ENCODE results near the gene SCYGR8.

The SCYGR8 gene

DNA sequence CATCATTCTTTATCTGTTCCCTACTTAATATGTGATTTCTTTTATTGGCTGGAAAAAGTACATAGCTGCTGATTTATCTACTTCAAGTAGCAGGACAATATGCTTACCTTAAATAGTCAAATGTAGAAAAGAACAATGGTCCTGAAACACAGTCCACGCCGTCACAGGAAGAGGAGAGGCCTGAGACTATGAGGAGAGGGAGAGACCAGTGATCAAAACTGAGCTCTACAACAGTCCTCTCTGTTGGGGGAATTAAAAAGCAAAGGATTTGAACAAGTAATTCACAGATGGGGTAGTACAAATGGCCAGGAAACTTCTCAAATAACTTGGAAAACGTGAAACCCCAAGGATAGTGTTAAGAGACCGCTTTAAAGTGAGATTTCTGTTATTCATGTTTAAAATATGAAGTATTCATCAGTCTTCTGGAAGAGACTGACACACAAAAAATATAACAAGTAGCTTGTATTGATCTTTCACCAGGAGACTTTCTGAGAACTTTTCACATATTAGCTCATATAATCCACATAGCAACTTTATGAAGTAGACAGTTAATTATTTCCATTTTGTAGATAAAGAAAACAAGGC is 20.2 kb downstream of the SCYGR8 start:
- no peak for DNase-seq

DNA sequence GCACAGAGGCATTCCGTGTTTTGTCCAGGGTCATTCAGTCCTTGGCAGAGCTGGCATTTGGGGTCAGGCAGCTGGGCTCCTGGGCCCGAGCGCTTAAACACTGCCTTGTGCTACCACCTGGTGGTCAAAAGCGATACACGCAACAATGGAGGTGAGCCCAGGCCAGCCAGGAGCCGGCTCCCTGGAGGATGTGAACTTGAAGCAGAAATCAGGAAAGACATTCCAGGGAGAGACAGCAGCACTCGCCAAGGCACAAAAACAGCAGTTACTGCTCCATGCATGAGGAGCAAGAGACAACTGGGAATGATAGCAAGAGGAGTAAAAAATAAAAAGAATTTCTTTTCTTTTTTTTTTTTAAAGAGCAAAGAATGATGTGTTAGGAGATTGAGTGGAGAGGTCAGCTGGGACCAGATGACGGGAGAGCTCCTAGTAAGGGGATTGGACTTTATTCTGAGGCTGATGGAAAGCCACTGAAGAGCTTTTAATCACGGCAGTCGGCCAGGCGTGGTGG is 20.7 kb downstream of the SCYGR8 start:
- peak; percentile 54 for DNase-seq

DNA sequence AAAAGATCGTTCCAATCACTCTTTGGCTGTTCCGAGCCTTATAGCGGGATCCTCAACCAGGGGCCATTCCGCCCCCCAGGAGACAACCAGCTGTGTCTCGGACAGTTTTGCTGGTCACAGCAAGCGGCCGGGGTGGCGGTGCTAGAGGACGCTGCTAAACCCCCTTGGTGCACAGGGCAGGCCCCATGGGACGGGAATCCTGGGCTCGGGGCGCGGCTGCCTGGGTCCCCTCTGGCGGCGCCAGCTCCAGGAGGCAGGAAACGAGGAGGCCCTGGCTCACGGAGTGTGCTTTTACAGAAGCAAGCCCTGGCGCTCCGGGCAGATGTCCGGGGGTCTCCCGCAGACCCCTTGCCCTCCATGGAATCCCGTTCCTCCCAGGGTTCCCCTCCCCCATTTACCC is 22.1 kb downstream of the SCYGR8 start:
- no peak for DNase-seq

DNA sequence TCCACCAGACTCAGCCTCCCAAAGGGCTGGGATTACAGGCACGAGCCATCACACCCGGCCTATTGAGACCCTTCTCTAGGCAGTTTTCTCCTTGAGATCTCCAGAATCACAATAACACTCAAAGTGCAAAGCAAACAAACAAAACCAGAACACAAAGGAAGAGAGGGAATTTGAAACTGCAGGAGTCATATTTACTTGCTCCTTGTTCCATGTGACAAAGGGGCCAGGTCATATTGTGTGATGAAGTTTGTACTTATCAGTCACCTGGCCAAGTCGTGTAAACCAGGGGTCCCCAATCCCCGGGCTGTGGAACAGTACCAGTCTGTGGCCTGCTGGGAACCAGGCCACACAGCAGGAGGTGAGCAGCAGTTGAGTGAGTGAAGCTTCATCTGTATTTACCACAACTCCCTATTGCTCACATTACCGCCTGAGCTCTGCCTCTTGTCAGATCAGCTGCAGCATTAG is 26.5 kb downstream of the SCYGR8 start:
- DNase-seq = no peak

DNA sequence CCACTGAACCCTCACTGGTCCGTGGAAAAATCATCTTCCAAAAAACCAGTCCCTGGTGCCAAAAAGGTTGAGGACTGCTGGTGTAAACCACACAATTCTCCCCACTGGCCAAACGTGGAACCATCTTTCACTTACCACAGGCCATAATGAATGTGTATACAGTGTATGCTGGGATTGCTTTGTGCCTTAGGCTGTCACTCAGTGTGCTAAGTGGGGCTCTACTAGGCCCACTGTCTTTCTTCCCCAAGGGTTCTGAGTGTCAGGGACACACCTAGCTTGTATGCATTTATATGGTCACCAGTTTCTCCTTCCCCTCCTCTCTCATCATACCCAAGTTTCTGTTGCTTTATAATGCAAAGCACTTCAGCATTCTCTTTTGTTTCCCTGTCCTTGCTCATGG is 27.2 kb downstream of the SCYGR8 start:
- DNase-seq = no peak

DNA sequence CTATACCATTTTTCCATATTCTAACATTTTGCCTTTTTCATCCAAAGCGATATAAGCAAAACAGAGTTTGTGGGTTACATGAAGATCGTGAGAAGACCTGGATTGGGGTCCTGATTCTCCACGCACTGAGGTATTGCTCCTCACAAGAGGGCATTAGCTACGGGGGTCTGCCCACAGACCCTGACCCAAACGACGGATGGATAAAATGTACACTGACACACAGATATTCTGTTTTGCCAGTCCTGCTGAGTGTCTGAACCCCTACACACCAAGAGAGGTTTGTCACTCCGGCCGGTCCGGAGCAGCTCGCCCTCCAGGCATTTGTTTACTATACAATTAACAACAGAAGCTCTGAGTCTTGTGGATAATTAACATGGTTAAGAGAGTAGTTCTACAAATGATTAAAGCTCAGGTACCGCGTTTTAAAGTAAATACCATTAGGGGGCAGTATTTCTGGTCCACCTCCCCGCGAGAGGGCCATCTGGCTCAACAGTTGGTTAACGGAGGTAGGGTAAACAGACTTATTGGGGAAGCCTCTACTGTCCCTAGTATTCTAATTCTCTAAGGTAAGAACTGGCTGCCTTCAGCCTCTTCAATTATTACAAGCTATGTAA is 28.4 kb downstream of the SCYGR8 start:
- no peak for DNase-seq

DNA sequence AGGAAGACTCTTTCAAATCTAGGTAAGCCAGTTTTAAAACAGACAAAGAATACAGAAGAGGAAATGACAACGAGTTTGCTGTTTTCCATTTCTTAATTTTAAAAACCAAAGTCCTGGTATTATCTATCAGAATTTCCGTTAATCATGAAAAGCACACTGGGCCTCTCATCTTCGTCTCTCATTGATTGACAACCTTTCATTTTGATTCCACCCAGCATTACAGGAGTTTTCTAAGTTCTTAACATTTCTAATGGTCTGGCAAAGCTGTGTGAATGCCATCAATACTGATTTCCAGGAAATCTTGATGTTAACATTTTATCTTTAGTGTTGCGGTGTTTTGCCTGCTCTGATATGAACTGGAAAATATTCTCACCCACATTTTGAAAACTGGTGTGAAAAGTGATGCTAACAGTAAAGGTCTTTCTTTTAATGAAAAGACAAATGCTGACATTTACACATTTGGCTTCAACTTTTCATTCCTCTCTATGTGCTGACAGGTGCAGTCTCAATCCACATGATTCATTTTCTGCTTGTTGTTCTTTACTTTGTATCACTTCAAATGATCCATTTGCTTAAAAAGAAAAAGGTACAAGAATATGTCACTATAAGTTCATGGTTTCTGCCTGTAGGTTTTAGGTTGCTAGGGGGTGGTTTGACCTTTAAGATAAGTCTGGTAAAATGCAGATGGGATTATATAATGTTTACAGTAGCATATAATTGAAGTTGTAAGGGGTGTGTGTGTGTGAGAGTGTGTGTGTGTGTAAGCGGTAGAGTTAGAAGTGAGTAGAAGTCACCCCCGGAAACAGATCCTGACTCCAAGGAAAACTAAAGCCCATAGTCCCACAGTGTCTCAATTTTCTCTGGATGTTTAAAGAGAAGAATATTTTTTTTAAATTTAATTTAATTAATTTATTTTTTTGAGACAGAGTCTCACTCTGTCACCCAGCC is 29.5 kb downstream of the SCYGR8 start:
- no peak for DNase-seq

DNA sequence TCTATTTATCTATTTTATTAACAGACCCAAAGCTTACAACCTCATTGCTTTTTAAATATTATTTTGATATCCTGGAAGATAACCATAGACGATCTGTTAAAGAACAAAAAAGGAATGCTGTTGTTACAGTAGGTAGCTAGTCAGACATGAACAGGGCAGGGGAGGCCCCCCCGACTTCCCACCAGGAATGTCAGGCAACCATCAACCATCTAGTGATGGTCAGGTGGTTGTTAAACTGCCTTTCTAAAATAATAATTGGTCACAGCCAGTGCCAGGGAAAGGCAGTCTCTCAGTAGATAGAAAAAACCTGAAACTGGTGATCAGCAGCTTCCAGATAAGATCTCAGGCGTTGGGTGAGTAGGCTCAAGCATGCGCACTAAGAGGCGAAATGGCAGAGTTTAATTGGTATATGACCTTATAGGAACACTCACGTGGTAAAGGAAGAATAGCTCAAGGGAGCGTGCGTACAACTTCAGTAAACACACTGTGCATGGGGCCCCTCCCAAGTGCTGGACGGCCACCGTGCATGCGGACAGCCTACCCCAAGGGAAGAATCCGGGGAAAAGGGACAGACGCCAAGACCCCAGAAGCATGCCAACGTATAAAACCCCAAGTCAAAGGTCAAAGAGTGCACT is 35.4 kb downstream of the SCYGR8 start:
- no peak for DNase-seq

DNA sequence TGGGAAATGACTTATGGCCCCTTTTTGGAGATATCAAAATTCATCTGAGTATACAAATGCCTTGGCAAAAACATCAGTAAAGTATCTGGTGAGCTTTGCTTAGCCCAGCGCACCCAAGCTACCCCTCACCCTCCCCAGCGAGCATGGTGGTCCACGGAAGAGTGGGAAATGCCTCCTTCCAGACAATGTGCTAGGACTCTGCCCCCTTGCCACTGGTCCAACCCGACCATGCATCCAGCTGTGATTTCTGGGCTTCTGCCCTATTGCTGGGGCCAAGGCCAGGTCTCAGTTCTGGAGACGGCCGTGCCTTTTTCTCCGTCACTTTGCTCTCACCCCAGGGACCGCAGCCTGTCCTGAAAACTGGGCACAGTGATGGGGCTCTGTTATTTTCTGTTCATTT is 36.1 kb downstream of the SCYGR8 start:
- no peak for DNase-seq

DNA sequence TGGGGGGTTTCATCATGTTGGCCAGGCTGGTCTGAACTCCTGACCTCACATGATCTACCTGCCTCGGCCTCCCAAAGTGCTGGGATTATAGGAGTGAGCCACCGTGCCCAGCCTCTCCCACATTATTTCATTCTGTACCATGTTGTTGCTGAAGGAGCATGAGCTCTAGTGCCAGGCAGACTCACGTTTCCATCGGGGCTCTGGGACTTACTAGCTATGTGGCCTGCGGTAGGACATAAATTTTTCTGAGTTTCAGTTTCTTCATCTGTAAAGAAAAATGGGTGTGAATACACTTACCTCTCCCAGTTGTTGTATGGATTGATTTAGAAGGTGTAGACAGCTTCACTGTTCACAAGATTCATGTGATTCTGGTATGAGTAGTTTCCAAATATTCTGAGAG is 37.1 kb downstream of the SCYGR8 start:
- DNase-seq = no peak

DNA sequence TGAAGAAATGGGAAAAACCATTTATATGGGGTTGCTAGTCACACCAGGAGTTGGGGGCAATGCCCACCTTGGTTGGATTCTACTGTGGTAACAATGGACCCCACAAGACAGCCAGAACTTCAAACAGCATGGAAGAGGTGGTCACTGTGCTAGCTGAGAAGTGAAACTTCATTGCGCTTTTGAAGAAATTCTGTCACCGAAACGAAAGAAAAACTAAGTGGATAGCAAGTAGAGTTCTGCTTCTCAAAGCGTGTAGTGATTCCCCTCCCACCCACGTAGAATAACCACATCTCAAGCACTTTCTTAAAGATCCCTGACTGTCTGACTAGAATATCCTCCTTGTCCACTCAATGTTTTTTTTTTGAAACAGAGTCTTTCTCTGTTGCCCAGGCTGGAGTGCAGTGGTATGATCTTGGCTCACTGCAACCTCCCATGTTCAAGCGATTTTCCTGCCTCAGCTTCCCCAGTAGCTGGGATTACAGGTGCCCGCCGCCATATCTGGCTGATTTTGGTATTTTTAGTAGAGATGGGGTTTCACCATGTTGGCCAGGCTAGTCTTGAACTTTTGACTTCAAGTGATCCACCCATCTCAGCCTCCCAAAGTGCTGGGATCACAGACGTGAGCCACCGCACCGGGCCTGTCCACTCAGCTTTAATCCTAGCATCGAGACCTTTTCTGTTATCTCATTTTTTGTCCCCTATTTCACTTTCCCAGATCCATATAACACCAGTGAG is 37.9 kb downstream of the SCYGR8 start:
- DNase-seq = no peak

DNA sequence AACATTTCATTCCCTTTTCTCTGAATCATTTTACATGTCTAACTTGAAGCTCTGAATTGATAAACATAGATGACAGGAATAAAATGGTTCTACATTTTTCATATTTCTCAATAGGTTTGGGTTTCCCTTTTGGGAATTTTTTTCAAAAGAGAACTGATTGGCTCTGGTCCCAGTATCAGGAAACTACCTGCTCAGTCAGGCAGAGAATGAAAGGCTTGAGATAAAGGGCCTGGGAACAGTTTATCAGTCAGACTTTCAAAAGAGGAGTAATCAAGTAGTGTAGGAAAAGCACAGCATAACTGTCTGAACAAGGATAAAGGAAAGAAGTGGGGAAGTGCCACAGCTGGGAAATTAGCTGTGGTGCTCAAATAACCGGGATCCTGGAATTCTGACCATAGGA is 39.6 kb downstream of the SCYGR8 start:
- no peak for DNase-seq

DNA sequence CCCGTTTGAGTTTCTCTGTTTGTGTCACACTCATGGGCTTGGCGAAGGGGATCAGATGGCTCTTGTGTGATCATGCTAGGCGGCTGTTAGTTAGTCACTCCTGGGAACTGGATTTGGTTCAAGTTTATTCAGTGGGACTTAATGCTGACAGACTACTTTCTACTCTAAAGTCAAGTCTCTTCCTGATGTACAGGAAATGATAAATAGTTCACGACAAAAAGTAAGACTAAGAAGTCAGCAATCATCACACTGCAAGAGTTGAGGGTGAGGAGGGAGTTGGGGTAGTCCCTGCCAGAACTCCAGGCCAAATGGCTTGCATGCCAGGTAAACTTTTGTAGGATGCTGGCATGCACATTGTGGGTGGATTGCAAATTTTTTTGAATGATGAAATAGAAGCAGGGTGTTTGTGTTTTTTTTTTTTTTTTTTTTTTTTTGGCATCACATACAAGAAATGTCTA is 42.9 kb downstream of the SCYGR8 start:
- DNase-seq = no peak

DNA sequence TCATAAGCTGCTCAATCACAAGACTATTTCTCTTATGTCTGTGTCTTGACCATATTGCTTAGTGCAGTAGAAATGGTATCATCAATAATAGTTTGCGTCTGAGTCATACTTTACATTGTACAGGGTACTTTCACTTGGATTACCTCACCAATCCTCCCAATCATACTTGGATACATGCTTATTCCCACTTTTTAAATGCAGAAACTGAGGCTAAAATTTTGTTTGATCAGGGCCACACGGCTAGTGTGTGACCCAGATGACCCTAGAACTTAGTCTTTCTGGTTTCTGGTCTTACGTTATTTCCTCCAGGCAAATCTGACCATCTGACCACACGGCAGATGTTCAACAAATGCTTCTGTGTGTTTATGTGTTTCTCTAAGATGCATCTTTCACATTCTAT is 44.1 kb downstream of the SCYGR8 start:
- DNase-seq = no peak

DNA sequence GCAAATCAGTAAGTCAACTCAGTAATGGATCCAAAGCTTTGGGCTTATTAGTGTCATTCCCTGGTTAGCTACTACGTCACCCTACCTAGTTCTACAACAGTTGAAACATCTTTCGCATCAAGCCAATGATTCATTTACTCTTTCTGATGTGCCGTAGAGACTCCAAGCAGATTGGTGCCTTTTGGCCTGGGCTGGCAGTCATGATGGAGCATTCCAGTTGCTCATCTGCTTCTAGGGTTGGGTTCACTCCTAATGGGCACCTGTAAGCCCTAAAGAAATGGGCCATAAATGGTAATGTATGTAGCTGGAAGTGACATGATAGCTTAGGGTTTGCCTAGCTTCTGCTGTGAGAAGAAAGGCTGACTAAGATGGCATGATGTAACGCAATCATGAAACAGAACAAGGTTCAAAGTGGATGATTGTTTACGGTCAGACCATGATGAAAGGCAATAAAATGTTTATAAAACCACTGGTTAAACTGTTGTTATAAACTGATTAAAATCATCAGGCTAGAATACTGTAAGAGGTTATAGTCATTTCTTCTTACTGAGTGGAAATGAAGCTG is 47.5 kb downstream of the SCYGR8 start:
- DNase-seq = no peak
